ENCODE results near the gene HNRNPC. TPM values are rescaled to one million over a fixed set of nuclear protein-coding genes. Genes with fewer than 3 reads are reported as not detected.

The HNRNPC gene
- total RNA-seq, 1 experiment from 2014 or later: 814 TPM

DNA sequence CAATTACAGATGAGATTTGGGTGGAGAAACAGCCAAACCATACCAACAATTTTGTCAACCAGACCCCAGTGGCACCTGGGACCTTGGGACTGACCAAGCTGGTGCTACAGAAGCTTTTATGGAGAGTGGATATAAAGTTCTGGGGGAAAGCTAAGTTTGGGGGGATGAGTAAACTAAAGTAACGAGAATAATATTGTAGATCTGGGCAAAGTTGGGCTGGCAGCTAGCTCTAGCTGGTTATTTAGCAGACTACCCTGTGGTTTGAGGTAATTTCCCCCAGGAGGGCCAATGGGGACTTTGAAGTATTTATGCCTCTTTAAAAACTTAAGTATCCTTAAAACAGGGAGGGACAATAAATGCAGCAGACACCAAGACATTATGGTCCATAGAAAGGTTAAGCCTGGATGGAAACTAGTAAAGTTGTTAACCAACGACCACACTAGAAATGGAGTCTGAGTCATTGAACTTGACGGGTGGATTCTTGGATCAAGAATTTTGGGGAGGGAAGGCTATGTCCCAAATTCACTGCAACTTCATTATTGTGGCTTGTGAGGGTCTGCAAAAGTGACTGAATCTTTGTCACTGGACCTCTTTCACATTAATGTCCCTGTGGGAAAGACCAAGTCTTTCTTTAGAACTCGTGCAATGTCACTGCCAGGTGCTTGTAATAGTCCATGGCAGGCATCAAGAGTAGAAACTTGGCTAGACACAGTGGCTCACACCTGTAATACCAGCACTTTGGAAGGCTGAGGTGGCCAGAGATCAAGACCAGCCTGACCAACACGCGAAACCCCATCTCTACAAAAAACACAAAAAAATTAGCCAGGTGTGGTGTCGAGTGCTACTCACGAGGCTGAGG is 64.8 kb downstream of the HNRNPC start:
- in situ Hi-C loops (cut with HindIII; ENCODE audit: low pct_unique_long_range_greater_than_20kb, low sequenced_read_pairs): no loop called here
- no peak for DNase-seq (ENCODE audit: low read depth)

- no peak for DNase-seq (ENCODE audit: low read depth)
- in situ Hi-C loops (cut with HindIII; ENCODE audit: low pct_unique_long_range_greater_than_20kb, low sequenced_read_pairs): no loop called here
Measured at GRCh38 chr14:21203470-21204166, 65.6 kb downstream of the HNRNPC start.

DNA sequence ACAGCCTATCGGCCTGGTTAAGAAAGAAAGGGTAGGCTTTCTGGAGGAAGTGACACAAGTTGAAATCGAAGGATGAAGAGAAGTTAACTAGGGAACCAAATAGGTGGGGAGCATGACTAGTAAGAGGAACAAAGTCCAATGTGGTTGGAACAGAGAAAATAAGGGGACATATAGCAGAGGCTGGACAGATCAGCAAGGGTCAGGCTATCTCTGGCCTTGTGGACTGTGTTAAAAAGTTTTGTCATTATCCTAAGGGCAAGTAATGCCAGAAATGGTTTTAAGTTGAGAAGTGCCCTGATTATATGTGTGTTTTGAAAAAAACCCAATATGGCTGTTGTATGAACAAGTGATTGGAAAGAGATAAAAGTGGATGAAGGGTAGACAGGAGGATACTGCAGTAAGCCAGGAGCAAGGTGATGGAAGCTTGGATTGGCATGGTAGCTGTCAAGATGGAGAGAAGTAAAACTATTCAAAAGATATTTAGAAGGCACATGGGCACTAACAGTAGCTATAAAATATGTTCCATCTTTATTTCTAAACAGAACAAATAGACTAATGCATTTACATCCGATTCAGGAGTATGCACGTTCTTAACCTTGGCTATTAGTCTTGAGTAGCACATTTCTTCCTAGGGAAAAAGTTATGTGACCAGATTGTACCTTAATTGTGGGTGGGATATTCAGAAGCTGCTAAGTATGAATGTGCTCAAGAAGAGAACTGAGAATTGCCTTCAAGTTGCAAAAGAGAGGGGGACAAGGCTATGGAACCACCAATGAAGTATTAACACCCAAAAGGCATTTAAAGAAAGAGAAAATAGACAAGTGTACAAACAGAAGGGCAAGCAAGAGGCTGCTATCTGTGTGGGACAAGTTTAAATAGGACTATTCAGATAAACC is 66.5 kb downstream of the HNRNPC start:
- in situ Hi-C loops (cut with HindIII; ENCODE audit: low pct_unique_long_range_greater_than_20kb, low sequenced_read_pairs): no loop called here
- DNase-seq (ENCODE audit: low read depth): no peak

DNA sequence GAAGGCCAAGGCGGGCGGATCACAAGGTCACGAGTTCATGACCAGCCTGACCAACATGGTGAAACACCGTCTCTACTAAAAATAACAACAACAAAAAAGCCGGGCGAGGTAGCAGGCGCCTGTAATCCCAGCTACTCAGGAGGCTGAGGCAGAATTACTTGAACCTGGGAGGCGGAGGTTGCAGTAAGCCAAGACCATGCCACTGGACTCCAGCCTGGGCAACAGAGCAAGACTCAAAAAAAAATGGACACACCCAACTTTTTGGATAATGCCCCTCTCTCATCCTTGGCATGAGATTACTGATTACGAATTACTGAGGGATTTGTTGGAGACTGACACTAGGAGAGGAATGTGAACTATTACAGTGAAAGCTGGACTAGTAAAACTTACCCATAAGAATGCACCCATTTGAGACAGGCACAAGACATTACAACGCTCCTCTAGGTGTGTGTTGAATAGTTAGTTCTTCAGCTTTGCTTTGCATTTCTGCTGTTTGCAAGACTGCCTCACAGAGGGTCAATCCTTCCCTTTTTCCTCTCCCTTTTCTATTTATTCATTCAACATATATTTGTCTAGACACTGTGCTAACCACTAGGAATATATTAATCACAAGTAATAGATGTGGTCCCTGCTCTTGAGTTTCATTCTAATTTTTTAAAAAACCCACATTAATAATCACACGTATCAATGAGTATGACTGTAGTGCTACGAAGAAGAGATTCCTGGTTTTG is 67.3 kb downstream of the HNRNPC start:
- in situ Hi-C loops (cut with HindIII; ENCODE audit: low pct_unique_long_range_greater_than_20kb, low sequenced_read_pairs): no loop called here
- DNase-seq (ENCODE audit: low read depth): no peak

GRCh38 chr14:21200752-21201461 is 68.3 kb downstream of the HNRNPC start:
- in situ Hi-C loops (cut with HindIII; ENCODE audit: low pct_unique_long_range_greater_than_20kb, low sequenced_read_pairs): no loop called here
- no peak for DNase-seq (ENCODE audit: low read depth)

GRCh38 chr14:21199611-21200560 is 69.4 kb downstream of the HNRNPC start:
- no peak for DNase-seq (ENCODE audit: low read depth)
- in situ Hi-C loops (cut with HindIII; ENCODE audit: low pct_unique_long_range_greater_than_20kb, low sequenced_read_pairs): no loop called here

- no peak for DNase-seq (ENCODE audit: low read depth)
- in situ Hi-C loops (cut with HindIII; ENCODE audit: low pct_unique_long_range_greater_than_20kb, low sequenced_read_pairs): no loop called here
Measured at GRCh38 chr14:21197418-21198205, 71.6 kb downstream of the HNRNPC start.

DNA sequence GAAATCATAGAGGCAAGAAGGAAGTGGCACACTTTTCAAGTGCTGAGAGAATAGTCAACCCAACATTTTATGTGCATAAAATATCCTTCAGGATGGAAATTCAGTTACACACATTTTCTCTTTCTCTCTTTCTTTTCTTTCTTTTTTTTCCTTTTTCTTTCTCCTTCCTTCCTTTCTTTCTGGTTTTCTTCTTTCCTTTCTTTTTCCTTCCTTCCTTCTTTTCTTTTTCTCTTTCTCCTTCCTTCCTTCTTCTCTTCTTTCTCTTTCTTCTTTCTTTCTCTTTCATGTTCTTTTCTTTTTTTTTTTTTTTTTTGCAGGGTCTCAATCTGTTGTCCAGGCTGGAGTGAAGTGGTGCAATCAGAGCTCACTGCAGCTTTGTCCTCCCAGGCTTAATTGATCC is 74.6 kb downstream of the HNRNPC start:
- in situ Hi-C loops (cut with HindIII; ENCODE audit: low pct_unique_long_range_greater_than_20kb, low sequenced_read_pairs): no loop called here
- no peak for DNase-seq (ENCODE audit: low read depth)

GRCh38 chr14:21192875-21193535 is 76.2 kb downstream of the HNRNPC start:
- no peak for DNase-seq (ENCODE audit: low read depth)
- in situ Hi-C loops (cut with HindIII; ENCODE audit: low pct_unique_long_range_greater_than_20kb, low sequenced_read_pairs): no loop called here

- DNase-seq (ENCODE audit: low read depth): no peak
- in situ Hi-C loops (cut with HindIII; ENCODE audit: low pct_unique_long_range_greater_than_20kb, low sequenced_read_pairs): no loop called here
Measured at GRCh38 chr14:21192447-21192822, 76.8 kb downstream of the HNRNPC start.

DNA sequence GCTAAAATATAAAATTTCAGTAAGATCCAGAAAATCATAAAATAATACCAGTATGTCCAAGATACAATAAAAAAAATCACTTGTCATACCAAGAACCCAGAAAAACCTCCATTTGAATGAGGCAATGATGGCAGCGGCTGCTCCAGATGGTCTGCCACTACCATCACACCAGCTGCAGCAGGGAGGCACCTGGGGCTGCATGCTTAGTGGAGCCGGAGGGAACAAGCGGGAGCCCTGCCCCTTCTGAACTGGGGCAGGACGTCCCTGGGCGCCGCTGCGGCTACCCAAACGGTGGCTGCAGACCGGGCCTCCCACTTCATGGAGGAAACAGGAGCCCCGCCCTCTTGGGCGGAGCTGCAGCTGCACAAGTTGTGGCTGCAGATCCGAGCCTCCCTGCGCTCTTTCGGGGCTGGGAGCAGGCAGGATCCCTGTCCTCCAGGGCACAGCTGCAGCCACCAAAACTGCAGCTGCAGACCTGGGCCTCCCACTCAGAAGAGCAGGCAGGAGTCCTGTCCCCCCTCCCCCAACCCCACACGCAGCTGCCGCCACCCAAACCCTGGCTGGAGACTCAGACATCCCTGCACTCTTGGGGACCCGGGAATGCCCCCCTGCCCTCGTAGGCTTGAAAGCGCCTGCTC is 77.3 kb downstream of the HNRNPC start:
- DNase-seq (ENCODE audit: low read depth): peak; percentile 58
- in situ Hi-C loops (cut with HindIII; ENCODE audit: low pct_unique_long_range_greater_than_20kb, low sequenced_read_pairs): no loop called here

GRCh38 chr14:21191261-21191808 is 77.9 kb downstream of the HNRNPC start:
- DNase-seq (ENCODE audit: low read depth): no peak
- in situ Hi-C loops (cut with HindIII; ENCODE audit: low pct_unique_long_range_greater_than_20kb, low sequenced_read_pairs): no loop called here

DNA sequence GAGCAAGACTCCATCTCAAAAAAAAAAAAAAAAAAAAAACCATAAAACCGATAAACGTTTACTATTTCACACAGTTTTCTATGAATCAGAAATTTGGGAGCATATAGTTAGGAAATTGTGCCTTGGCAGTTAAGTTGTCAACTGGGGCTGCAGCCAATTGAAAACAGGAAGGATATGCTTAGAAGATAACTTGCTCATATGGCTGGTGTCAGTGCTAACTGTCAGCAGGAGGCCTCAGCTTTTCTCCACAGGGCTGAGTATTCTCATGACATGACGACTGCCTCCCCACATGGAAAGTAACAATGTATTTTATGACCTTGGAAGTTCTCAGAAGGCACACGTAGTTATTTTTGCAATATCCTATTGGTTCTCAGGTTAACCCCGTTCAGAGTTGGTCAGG is 83.8 kb downstream of the HNRNPC start:
- in situ Hi-C loops (cut with HindIII; ENCODE audit: low pct_unique_long_range_greater_than_20kb, low sequenced_read_pairs): no loop called here
- no peak for DNase-seq (ENCODE audit: low read depth)

DNA sequence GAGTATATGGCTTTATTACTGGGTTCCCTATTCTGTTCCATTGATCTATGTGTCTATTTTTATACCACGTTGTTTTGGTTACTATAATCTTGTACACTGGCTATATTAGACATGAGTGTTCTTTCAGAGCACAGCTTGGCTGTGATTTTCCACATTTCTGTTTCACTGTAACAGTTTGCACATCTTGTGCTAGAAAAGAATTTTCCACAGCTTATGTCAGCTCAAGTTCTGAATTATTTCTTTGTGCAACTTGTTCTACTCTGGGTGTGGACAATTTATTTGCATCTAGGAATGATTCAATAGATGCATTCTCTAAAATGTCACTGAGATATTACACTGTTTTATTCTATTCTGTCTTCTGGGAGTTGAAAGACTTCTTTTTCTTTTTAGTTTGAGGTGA is 85.0 kb downstream of the HNRNPC start:
- in situ Hi-C loops (cut with HindIII; ENCODE audit: low pct_unique_long_range_greater_than_20kb, low sequenced_read_pairs): no loop called here
- DNase-seq (ENCODE audit: low read depth): no peak

GRCh38 chr14:21182166-21182565 is 87.1 kb downstream of the HNRNPC start:
- no peak for DNase-seq (ENCODE audit: low read depth)
- in situ Hi-C loops (cut with HindIII; ENCODE audit: low pct_unique_long_range_greater_than_20kb, low sequenced_read_pairs): no loop called here
